IPS-NIHi7 (cell line): ENCODE measurements around the gene MCM3AP.

ENCODE experiments used
- DNase-seq: peaks from one replicate; pipeline ENCODE4 v3.0.0; 2012; ENCODE audit warnings: mixed read lengths; ENCODE audit errors: extremely low spot score

The MCM3AP gene

DNA sequence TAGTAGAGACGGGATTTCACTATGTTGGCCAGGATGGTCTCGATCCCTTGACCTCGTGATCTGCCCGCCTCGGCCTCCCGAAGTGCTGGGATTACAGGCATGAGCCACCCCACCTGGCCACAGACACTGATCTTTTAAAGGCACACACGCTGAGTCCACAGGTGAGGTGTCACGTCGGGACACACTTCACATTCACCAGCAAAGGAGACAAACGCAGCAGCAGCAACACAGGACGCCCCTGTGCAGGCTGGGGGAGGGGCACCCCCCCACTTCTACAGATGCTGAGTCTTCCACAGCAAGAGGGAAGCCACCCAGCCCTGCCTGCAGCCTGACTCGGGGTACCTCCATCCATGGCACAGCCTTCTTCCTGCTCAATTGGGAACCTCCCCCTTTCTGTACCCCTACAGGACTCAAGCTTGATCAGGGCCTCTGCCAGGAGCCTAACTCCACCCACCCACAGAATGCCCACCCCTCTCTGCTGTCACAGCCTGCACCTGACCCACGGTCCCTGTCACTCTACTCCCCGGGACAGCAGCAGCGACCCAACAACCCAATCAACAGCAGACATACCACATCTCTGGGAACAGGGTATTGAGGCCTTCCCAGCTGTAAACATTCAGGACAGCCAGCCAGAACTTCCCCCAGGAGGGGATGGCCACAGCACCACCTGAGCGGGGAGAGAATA, 66.4 kb downstream of the MCM3AP start:
- no peak for DNase-seq

DNA sequence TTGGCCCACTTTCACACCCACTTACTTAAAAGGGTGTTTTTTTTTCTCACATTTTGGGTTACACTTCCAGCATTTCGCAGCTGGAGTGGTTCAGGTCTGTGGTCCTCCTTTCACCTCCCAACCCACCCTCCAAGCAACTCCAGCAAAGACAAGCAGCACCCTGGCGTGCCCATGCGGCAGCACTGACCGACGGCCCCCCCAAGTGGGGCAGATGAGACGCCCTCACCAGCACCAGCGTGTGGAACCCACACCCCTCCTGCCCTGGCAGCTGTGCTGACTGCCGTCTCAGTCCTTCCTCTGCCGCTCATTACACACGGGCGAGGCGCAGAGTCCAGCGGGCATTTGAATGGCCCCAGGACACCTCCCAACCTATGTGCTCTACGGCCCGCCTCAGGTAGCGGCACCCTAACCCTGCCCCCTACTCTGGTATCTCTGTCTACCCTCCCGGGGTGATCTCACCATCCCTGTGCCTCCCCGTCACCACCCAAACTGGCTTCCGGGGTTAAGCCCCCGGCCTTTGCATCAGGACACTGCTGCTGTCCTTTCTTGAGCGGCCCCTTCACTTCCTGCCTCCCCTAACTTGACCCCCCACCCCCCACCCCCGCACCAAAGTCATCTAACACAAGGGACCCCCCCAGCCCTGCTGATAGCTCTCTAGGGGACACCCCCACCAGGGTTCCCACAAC, 67.8 kb downstream of the MCM3AP start:
- no peak for DNase-seq

DNA sequence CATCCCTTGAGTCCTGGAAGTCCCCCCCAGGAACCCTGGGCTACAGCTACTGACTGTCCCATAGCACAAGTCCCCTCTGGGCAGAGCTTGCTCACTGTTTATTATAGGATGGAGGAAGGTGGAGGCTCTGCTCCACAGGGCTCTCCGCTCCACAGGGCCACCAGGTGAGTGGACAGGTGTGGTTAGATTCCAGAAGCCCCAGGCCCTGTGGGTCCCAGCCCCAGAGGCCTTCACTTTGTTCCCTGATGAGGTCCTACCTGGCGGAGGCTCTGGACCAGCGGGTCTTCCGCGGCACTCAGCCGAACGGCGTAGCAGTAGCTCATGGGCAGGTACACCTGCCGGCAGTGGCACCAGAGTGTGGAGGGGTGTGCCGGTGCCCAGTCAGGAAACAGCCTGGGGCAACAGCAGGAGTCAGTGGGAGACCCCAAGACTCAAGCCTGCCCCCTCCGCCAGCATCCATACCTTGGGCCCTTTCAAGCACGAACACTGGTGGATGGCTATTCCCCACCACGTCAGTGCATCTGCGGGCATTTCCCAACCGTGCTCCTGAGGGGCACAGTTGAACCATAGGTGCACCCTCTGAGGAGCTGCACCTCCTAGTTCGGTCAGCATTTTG, 69.2 kb downstream of the MCM3AP start:
- DNase-seq, result no peak

DNA sequence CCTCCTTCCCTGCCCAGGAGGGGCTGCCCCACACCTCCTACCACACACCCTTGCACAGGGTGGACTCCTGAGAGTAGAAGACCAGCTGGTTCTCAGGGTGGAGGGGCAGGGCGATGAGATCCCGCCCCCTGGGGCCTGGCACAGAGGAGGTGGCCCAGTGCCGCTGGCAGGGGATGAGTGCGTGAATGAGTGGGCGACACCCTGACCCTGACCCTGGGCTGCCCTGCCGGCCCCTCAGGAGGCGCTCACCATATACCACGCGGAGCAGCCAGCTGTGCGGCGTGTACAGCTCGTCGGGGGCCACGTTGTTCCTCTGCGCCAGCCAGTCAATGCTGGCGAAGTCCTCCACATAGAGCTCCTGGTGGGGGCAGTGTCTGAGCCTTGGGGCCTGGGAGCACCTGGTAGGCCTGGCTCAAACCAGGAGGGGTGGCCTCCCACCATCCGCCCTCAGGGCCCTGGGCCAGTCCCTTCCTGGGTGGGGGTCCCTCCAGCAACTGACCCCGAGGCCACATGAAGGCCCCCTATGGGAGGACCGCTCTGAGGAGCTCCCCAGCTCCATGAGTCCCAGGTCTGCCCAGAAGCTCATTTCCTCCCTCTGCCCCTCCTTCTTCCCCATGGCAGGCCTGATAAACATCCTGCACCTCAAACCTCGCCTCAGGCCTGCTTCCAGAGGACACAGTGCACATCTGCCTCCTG, 69.8 kb downstream of the MCM3AP start:
- DNase-seq, result no peak

DNA sequence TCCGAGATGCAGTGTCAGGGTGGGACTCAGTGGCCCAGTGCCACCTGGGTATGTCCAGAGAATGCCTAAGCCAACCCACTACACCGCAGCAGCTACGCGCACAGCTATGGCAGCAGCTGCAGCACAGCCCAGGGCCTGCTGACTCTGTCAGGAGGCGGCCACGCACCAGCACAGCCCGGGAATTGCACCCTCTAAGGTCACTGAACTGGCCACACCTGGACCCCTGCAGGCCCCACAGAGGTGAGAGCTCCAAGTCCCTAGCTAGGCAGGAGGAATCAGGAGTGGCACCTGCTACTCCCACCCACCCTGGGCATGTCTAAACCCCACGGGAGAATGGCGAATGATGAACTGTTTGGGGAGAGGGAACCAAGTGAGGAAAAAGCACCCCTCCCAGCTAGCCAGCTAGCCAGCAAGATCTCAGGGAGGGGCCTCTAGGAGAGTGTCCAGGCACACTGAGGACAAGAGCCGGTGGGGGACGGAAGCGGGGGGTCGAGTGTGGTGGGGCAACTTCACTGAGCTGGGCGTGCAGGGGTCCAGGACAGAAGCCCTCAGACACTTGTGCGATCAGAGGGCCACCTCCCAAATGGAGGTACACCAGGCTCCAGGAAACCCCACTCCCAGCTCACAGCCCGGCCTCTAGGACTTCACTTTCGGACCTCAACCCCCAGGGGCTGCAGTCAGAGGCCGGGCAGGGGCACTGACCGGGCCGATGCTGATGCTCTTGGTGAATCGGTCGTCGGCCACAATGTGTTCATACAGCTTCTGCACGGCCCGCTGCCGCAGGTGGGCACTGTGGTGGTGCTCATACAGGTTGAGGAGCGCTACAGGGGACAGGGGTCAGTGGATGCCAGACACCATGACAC, 70.7 kb downstream of the MCM3AP start:
- no peak for DNase-seq

DNA sequence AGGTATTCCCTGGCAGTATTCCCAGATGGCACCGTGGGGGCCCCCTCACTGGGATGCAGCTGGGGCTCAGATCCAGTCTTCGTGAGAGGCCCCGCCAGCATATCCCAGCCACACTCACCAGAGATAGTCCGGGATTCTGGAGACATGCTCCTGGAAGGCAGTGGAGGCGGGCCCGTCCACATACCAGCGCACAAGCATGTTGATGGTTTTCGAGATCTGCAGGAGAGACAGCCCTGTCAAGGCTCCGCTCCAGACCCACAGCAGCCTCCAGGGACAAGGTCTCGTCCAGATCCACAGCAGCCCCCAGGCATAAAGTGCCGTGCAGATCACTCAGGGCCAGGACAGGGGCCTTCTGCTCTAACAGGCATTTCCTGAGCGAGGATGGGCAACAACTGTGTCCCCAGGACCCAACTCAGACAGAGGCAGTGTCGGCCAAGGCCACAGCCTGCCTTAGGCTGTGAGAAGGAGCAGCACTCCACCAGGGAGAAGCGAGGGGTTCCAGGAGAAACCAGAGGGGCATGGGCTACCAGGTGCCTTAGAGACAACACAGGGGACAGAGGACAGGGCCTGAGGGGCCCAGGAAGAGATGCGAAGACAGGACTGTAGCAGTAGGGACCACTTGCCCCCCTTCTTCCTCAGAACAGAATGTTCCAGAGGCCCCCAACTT, 71.7 kb downstream of the MCM3AP start:
- DNase-seq, result no peak

DNA sequence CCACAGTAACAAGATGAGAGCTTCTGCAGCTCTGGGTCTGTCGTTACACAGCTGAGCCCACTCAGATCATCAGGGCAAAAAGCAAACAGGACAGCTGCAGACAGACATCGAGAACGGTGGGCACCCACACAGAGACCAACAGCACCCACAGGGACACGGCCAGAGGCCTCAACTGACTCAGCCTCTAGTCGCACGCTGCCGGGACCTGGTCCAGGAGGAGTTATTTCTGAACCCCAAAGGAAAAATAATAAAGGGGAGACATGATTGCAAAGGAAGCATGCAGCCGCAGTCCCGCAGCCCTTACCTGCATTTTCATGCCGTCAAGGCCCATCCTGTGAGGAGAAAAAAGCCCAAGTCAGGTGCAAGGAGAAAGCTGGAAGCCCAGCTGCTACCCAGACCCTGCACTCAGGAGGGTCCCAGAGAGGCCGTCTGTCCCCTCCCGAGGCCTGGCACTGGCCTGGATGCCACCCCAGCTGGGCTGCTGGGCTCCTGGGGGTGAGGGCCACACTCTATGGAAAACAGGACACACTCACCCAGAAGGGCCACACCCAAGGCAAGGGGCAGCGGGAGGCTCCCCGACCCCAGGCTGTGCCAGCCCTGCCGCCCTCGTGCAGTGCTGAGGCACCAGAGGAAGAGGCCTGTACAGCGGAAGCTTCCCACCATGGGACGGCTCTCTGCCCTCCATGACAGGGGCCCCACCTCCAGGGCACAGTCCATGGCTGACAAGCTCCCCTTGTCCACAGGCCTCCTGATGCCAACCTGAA, 72.5 kb downstream of the MCM3AP start:
- no peak for DNase-seq

DNA sequence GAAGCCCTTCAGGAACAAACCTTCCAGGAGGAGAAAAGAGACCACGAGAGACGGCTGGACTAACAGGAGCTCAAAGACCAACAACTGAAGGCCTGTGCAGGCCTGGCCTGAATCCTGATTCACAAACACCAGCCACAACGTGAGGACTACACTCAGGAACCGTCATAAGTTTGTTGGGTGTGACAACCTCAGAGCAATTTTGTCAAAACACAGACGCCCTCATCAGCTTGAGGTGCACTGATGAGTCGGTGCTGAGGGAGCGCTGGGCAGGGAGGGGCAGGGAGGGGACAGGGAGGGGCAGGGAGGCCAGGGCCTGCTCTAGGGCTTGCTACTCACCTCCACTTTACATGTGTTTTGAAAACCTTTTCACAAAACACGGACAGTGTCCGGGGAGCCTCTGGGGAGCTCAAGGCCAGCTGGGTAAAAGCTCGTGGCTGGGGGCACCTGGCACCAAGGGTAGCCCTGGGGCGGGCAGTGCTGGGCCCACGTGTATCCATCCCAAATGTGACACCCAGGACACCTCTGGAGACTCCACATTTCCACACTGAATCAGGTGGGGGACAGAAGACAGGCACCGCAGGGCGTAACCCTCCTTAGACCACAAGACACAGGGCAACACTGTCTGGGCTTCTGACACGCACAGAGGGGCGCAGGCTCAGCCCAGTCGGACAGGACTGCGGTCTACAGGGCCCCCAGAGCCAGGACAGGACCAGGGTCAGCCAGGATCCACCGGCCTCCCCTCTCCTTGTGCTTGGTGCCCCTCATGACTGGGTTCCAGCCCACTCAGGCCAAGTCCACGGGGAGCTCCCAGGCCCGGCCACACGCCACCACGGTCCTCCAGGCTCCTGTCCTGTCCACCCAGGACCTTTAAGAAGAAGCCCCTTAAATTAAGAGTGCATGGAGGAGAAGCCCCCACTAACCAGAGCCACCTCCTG, 73.4 kb downstream of the MCM3AP start:
- DNase-seq, result no peak

DNA sequence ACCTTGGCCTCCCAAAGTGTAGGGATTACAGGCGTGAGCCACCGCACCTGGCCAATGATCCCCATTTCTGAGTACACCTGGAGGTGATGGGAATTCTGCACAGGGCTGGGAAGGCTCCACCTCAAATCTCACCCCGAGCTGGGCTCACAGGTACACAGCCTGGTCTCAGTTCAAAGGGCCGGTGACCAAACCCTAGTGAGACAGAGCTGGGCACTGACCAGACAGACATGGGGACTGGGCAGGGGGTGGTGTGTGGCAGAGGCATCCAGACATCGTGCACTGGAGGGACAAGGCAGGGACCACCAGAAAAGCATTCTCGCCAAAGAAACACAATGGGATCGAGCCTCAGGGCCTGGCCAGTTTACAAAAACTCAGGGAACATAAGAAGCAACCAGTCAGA, 74.0 kb downstream of the MCM3AP start:
- no peak for DNase-seq

DNA sequence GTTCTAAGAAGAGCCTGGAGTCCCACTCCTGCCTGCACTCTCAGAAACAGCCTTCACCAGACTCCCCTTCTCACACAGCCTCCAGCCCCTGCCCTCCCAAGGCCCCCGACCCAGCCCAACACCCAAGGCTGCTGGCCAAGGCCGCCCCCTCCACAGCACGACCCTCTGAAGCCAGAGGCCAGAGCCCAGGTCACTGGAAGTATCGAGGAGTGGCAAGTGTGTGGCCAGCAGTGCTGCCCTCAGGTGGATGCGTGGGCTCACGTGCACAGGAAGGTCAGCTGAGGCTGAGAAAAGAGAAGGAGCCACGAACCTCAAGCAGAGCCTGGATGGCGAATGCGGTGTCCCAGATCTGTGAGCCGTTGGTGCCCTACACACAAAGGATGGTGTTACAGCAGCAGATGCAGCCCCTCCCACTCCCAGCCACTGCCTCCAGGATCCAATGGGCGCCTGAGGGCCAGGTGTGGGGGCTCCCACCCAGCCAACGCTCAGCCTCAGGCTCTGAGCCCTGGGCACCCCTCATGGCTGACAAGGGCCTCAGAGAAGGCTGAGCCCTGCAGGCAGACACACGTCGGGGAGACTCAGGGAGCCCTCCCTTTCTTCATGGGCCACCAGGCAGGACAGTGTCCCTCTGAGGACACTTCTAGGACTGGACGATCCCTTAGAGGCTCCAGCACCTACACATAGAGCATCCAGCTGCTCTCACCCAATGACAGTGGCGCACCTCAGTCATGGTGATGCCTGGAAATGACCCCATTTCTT, 74.9 kb downstream of the MCM3AP start:
- no peak for DNase-seq

DNA sequence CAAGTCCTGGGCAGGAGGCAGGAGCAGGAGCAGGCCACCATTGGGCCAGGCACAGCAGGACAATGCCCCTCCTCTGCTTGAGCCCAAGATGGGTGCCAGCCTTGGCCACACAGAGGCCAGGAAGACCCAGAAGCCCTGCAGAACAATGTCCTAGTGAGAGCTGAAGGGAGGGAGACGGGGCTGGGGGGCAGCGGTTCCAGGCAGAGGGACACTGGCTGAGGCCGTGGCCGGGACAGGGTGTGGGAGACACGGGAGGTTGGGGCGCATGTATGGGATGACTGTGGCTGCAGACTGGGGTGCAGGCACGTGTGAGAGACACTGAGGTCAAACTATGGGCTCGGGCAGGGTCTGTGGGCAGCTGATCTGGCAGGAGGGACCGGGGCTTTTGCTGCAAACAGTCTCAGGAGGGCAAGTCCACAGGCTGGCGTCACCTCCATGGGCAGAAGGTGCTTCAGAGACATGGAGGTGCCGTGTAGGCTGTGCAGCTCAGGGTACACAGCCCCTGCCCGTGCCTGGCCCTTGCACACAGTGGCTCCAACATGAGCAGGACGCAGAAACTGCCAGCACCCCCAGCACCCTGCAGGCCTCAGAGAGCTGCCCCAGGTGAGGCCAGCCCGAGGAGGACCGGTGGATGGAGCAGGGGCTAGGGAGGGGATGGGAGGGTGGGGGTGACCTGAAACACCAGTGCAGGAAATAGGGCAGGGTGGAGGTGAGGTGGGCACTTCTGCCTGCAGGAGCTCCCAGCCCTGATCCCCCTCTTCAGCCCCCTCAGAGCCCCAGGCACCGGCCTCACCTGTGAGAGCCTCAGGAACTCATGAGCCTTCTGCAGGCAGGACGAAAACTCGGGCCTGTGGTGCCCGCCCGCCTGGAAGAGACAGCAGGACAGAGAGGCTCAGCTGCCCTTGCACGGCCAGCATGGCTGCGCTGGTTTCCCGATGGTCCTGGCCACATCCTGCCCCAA, 76.4 kb downstream of the MCM3AP start:
- DNase-seq, result no peak

DNA sequence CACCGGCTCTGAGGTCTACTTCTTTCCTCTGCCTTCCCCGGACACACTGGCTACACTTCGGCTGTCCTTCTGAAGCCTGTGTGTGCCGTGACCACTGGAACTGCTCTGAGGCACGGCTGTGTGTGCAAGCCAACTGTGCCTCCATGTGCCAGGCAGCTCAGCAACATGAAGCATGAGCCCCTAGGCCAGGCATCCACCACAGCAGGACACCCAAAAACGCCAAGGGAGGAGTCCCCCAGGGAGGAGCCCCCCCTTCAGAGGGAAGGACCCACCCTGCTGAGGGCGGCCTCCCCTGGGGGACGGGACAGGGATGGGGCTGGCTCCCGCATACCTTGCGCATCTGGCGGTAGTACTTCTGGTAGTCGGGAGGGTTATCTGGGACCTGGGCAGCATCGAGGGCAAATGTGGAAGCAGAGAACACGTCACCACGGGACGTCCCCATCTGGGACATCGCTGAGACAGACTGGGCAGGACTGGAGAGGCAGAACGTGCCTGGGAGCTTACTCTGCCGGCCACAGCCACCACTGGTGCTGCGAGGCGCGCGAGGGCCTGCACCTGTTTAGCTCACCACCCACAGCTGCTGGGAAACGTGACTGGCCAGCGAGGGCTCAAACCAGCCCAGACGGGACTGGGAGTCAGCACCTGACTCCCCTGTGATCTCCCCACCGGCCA, 77.4 kb downstream of the MCM3AP start:
- no peak for DNase-seq

DNA sequence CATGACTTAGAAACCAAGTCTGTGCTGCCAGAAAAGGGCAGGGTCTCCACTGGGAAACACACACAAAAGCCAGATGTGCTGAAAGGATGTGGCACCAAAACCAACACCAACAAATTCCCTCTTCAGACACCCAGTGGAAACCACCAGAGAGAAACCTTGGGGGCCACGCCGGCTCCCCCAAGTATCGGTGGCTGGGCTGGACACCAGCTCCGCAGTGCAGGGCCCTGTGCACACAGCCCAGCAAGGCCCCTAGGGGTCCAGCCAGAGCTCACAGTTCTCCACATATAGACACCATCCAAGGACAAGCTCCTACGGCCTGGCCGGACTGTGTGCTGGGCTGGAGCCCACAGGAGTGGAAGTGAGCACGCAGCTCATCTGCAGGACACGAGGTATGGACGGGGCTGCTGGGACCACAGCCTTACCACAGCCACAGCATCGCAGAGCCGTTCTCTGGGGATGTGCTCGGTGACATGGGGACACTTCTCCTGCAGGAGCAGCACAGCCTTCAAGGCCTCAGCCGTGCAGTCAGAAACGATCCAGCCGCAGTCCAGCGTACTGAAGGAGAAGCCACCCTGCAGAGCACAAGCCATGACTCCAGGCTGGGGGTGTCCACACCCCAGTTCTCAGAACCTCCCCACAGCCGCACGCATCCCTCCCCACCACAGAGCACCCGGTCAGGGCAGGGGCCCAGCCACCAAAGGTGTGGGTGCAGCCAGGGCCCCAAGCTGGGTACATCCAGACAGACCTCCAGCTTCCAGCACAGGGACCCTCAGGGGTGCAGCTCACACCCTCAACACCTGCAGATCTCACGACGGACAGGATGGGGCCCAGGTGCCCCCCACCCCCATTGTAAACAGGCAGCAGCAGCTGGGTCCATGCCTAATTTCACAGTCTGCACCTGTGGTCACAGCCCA, 78.1 kb downstream of the MCM3AP start:
- DNase-seq, result no peak

DNA sequence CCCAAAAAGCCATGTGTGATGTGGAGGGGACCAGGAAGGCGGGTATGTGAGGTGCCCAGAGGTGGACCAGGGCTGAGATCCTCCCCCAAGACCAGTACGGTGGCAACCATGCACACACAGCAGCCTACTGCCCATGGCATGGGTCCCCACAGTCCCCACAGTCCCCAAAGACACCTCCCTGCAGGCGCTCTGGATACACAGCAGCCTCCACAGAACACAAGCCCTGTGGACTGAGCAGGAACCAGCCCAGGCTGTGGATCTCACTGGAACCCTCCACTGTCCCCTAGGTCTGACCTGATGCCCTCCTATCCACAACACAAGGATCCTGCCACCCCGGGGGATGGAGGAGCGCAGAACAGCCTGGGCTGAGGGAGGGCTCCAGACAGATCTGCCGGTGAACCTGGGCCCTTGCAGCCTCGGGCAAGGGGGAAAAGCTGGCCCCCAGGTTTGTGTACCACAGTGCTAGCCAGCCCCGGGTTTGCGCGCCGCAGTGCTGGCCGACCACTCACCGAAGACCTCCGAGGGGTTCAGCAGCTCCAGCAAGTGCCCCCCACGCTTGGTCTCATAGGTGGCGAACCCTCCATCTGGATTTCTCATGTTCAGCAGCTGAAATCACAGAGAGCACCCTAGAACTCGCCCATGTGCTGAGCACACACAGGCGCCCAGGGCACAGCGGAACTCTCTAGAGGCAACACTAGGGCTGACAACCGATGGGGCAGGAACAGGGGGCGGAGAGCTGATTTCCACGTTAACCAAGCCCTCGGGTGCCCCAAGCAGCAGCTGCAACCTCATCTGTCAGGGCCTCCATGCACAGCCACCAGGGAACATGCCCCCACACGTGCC, 79.0 kb downstream of the MCM3AP start:
- DNase-seq, result no peak

DNA sequence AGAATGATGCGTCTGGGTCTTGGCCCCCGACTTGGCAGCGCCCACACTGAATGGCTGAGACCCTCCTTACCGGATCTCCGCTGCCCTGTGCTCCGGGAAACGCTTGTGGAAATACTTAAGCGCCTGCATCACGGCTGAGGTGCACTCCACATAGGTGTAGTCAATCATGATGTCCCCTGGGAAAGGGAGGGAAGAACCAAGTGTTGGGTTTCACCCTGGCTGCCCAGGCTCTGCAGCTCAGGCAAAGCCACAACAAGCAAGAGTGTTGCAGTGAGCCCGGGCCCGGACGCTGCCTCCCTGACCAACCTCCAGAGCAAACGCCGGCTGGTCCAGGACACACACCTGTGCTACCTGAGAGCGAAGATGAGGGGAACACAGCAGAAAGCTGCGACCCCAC, 79.6 kb downstream of the MCM3AP start:
- DNase-seq, result no peak
